Measurements from ENCODE around the gene CHM.
A peak's percentile ranks its signal among the peaks of the same experiment; 100 is the strongest.

The CHM gene

DNA sequence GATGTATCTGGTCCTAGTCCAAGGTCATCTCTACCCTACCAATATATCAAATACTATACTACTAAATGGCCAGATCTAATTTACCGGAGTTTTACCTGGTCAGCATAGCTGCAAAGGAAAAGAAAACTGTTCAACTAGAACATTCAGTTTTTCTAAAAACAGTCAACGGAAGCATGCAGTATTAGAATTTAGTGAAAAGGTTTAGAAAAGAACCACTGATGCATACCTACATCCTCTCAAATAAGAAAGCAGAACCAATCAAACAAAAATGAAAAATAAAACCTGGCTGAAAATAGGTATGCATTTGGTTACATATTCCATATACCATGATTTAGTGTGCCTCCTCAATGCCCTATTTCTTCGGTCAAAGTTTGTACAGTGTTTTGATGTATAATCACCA lies 140.0 kb downstream of the CHM start:
- DNase-seq (ENCODE audit: low spot score), result no peak

DNA sequence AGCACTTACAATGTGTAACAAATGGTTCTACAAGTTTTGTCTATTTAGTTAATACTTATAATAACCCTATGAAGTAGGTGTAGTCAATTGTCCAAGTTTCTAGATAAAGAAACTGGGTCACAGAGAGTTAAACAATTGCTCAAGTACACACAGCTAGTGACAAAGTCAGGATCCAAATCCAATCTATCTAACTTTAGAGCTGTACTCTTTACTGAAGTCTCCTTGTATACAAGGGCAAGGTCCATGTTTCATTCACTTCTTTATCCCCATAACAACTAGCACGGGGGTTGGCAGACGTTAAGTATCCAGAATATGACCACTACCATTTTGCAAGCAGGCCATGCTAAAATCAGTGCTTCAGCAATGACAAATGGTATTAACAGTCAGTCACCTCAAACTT lies 141.0 kb downstream of the CHM start:
- DNase-seq (ENCODE audit: low spot score), result no peak

DNA sequence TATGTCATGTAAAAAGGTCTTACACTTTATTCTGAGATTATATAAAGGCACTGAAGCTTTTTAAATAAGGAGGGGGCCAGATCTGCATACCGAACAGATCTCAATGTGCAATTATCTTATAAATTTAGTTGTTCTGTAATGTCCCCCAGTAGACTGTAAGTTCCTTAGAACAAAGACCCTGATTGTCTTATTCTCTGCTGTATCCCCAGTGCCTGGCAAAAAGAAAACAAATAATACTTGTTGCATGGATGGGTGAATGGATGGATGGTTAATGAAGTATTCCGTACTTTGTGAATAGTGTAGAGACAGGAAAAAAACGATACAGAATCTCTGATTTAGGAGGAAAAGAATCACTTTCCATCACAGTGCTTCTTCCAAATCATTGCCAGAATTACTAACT lies 141.5 kb downstream of the CHM start:
- no peak for DNase-seq (ENCODE audit: low spot score)

DNA sequence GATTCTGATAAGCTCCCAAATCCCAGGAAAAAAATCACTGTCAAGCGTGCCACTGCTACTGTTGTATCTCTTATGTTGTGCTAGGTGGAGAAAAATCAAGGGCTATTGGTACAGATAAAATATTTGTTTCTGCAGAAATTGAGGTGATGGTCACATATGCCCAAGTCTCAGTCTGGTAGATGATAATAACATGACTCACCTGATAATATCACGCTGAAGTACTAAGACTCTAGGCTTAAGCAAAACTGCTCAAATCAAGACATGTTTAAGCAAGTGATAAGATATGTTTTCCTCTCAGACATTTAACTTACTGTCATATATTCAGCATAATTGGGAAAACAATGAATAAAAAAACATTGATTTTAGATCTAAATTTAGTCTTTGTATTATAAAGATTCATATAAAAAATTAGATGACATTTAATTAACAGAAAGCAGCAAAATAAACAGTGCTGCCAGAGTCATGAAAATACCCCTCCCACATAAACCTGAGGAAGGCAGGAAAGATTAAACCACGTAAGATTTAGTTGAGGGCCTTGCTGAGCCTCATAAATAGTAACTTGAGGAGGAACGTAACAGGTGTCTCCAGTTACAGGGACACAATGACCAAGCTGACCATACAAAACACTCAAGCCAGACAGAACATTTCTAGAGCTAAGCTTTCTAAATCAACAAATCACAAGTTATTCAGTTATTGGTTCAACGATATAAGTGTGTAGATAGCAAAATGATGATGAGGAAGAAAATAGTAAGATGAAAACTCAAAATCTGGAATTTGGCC lies 143.5 kb downstream of the CHM start:
- no peak for DNase-seq (ENCODE audit: low spot score)

DNA sequence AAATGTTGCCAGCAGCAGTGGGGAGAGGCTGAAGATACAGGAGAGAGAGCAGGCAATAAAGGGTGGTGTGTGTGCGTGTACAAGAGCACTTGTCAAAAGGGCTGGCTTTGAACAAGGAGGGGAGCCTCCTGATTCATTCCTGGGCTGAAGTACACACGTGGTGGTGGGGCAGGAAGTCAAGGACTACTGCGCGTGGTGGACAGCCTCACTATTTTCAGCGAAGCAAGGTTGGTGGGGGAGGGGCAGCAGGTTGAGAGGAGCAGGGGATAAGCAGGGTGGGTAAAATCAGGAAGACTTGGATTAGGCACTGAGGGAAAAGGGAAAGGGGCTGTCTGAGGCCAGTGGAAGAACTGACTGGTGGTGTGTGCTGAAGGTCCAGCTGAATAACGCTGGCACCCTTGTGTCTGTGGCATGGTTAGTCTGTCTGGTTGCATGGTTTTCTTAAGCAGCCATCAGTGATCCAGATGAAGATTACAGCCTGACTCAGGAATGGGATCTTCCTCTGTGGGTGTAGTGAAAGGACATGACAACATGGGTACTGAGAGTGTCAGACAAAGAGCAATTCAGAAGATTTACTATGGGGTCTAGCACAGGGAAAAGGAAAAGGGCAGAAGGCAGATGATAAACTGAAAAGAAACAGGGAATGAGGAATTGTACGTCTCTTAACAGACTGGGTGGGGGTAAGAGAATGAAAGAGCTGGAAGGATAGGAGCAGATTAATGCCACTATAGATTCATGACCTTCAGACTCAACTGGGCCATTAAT lies 149.8 kb downstream of the CHM start:
- DNase-seq (ENCODE audit: low spot score), result no peak

DNA sequence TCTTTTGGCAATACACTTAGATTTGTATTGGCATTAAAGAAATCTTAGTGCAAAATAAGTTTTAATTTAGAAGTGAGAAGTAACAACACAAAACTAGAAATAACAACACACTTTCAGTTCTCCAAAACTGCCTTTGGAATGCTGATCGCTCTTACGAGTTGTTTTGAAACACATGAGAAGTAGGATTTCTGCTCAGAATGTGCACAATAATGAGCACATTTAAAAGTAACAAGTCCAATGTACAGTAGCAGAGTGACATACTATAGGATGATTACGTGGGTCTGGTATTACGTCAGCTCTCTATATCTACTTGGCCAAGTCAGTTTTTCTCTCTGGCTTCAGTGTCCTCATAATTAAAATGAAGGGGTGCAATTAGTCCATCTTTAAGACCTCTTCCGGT lies 164.8 kb downstream of the CHM start:
- no peak for DNase-seq (ENCODE audit: low spot score)

DNA sequence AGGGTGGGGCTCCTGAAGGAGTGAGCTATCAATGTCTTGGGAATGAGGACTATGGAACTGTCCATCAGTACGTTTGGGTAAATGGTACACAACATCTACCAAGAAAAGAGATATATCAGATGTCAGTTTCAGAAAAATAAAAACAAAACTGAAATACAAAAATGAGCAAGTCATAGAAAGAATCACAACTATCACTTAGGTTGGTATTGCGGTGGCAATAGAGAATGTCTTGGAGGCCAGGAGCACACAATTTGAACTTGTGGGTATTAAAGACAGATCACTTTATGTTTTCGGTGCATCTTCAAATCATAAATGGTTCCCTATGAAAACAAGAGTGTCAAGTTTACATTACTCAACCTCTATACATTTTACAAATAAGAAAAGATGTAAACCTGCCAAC lies 176.8 kb downstream of the CHM start:
- no peak for DNase-seq (ENCODE audit: low spot score)

DNA sequence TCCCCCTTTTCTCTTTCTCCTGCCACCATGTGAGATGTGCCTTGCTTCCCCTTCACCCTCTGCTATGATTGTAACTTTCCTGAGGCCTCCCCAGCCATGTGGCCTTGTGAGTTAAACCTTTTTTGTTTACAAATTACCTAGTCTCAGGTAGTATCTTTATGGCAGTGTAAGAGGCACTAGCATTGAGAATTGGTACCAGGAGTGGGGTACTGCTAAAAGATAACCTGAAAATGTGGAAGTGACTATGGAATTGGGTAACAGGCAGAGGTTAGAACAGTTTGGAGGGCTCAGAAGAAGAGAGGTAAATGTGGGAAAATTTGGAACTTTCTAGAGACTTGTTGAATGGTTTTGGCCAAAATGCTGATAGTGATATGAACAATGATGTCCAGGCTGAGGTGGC lies 182.0 kb downstream of the CHM start:
- DNase-seq (ENCODE audit: low spot score), result no peak

DNA sequence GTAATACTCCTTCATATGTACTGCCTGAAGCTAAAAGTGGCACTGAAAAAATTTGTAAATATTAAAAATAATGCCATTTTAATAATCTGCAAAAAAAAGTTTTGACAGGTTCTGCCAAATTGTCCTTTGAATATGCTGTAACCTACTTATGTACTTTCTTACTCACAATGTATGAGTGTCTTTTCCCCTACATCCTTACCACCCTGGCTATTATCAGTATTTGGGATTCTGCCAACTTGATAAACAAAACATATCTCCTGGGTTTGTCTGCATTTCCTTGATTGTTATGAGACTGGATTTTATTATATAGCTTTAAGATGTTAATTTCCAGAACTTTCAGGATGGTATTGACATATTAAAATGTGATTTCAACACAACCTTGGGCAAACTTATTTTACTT lies 187.9 kb downstream of the CHM start:
- DNase-seq (ENCODE audit: low spot score), result no peak

DNA sequence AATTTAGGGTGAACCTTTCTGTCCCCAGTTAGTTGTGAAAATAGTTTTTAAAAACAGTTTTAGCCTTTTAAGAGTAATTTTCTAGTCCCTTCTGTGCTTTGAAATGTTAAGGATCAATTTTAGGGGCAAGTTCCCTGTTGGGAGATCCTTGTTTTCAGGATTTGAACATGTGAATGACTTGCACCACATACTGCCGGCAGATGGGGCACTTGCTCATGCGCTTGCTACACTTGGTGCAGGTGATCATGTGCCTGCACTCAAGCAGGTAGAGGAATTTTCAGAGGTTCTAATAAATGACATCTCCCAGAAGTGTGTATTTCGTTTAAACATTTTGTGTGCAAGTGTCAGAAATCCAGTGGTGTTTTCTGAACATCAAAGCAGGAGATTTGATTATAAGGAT lies 195.9 kb downstream of the CHM start:
- peak; percentile 39 for DNase-seq (ENCODE audit: low spot score)

DNA sequence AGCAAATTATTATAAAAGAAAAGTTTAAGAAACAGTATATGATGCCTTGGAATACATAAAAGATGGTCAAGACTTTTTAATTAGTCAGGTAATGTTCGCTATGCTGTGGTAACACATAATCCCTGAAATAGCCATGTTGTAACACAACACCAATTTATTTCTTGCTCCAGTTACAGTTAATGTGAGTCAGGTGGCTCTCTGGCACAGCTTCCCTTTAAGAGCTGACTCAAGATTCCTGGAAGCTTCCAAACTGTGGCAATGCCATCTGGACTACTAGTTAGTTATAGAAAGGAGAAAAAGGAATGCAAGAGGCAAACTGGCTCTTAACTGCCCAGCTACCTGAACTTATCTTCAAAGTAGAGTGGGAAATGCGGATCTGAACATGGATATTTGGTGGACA lies 210.5 kb downstream of the CHM start:
- no peak for DNase-seq (ENCODE audit: low spot score)

DNA sequence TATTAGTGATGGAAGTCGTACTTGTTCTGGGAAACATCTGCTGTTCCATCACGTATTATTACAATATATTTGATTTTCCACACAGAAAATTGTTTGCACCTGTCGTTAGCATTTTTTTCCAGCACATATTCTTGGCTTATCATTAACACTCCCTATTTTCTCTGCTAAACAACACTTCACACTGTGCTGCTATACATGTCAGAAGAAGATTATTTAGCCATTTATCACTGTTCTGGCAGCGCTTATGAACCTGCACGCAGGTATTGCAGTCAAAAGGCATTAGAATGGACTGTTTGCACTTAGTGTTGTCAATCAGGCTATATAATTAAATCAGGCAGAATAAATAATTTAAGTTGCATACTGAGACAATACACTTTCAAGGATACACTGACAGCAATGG lies 218.6 kb downstream of the CHM start:
- no peak for DNase-seq (ENCODE audit: low spot score)

DNA sequence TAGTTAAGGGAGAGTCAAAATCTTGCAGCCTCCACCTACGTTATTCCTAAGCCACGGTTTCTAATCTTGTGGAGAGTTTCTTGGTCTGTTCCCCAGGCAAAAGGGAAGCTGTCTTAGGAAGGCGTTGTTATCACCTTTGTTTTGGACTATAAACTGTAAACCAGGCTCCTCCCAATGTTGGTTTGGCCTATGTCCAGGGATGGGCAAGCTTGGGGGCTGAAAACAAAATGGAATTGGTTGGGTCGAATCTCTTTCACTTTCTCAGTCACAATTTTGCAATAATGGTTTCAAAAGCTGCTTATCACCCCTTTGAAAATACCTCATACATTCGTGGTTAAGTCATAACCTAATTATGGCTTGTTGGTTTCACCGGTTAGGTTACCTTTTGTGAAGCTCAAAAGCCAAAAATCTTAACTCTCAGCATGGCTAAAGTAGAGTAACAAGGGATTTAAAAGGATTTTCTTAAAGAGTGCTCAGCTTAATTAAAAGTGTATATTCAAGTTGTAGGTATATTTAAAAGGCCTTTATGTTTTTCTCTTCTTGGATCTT lies 232.1 kb downstream of the CHM start:
- DNase-seq (ENCODE audit: low spot score), result no peak

Data from D341Med (cell line).